Vagina (tissue), 2 donors: ENCODE results near the gene CLEC16A. TPM values are rescaled to one million over a fixed set of nuclear protein-coding genes. Genes with fewer than 3 reads are reported as not detected.

ENCODE experiments used
- DNase-seq, 2 donors: peaks; one replicate each; pipeline ENCODE4 v3.0.0-alpha.2; 2017; ENCODE audit errors: extremely low spot score in 2 of 2
- H3K27ac ChIP-seq: fragments of 200-600 bp; sonication (generic); one replicate; pipeline ENCODE4 v1.5.1; 2019
- H3K27me3 ChIP-seq: fragments of 200-600 bp; sonication (generic); one replicate; pipeline ENCODE4 v1.5.1; 2019
- H3K36me3 ChIP-seq, 2 donors: fragments of 200-600 bp; sonication (generic); one replicate each; pipeline ENCODE4 v1.5.1; 2017 to 2019
- H3K4me1 ChIP-seq: fragments of 200-600 bp; sonication (generic); one replicate; pipeline ENCODE4 v1.5.1; 2019
- H3K4me3 ChIP-seq, 2 donors: fragments of 200-600 bp; sonication (generic); 1 replicate in 1 of 2; 2 replicates in 1 of 2; pipeline ENCODE4 v1.5.1; 2016 to 2019
- H3K9me3 ChIP-seq: fragments of 200-600 bp; sonication (generic); one replicate; pipeline ENCODE4 v1.5.1; 2019
- POLR2A ChIP-seq, 2 donors: fragments of 450-650 bp; IDR thresholded peaks; one replicate each; pipeline ENCODE4 v1.6.1; 2017; ENCODE audit warnings: antibody characterized with exemption in 2 of 2, mild to moderate bottlenecking in 2 of 2, moderate library complexity in 2 of 2
- POLR2AphosphoS5 ChIP-seq, 2 donors: sonication (generic); formaldehyde crosslinking; IDR thresholded peaks; one replicate each; pipeline ENCODE4 v1.9.0; 2017; ENCODE audit warnings: antibody characterized with exemption in 2 of 2, mild to moderate bottlenecking in 2 of 2, low read depth in 1 of 2; ENCODE audit not compliant: insufficient read depth in 1 of 2
- intact Hi-C: fragments of 100-400 bp; cut with DNase I; formaldehyde crosslinking; loops from one replicate; pipeline ENCODE4 v1.15.1; 2023
- total RNA-seq: library from RNA; depleted of rRNA; stranded (reverse); fragments of >200 nt; gene quantifications from one replicate; pipeline ENCODE4 v1.2.3, GENCODE V29; 2016
- TF ChIP-seq, protein P1 (sequence below), 3 experiments: fragments of 450-650 bp in 2 of 3; fragments of 200-600 bp in 1 of 3; sonication (generic) in 1 of 3; IDR thresholded peaks; one replicate each; pipeline ENCODE4 v1.5.1; 2017 to 2019; ENCODE audit warnings: antibody characterized with exemption in 3 of 3, mild to moderate bottlenecking in 2 of 3, moderate library complexity in 2 of 3

Gene CLEC16A
- total RNA-seq, 1 donor from 2014 or later: 21.6 TPM

DNA sequence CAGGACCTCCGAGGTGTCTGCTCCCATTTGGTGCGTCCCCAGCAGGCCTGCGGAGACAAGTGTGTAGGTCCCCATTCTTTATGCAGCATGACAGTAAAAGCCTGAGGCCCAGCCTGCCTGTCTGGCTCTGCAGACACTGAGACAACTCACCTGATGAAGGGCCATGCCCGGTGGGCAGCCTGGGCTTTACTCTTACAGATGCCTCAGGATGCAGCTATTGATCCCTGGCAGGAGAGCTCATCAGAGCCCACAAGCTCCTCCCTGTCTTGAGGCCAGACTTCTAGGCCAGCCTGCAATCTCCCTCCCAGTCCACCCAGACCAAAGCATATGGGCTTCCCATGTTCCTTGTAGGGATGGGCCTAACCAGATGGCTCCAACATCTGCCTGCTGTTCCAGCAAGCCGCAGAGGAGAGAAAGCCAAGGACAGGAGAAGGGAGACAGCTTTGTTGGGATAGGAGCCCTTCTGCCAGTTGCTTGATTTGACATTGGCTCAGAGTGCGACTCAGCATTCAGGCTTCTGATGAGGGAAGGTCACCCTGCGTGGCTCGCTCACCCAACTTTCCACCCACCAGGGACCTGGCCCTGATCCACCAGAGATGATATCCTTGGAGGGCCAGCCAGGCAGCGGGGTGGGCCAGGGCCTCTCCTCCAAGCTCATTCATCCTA, 224.2 kb downstream of the CLEC16A start:
- no peak overlapping the region for H3K27ac ChIP-seq
- TF ChIP-seq POLR2AphosphoS5 (IDR thresholded peaks at IDR 0.05; ENCODE audit: insufficient read depth in 1 of 2, low read depth in 1 of 2): no peak
- TF ChIP-seq POLR2A (IDR thresholded peaks at IDR 0.05): no peak
- TF ChIP-seq, protein P1, sequence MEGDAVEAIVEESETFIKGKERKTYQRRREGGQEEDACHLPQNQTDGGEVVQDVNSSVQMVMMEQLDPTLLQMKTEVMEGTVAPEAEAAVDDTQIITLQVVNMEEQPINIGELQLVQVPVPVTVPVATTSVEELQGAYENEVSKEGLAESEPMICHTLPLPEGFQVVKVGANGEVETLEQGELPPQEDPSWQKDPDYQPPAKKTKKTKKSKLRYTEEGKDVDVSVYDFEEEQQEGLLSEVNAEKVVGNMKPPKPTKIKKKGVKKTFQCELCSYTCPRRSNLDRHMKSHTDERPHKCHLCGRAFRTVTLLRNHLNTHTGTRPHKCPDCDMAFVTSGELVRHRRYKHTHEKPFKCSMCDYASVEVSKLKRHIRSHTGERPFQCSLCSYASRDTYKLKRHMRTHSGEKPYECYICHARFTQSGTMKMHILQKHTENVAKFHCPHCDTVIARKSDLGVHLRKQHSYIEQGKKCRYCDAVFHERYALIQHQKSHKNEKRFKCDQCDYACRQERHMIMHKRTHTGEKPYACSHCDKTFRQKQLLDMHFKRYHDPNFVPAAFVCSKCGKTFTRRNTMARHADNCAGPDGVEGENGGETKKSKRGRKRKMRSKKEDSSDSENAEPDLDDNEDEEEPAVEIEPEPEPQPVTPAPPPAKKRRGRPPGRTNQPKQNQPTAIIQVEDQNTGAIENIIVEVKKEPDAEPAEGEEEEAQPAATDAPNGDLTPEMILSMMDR (IDR thresholded peaks at IDR 0.05): no peak
- no peaks in the 10 kb centered on the region for H3K4me1 ChIP-seq
- no peaks in the 10 kb centered on the region for H3K27me3 ChIP-seq
- no peaks in the 10 kb centered on the region for H3K9me3 ChIP-seq
- intact Hi-C loops: no loop called here
- no peak overlapping the region for H3K4me3 ChIP-seq
- H3K36me3 ChIP-seq: peaks cover 0 to 6% of the 10 kb centered on the region in 2 donors
- no peak for DNase-seq

DNA sequence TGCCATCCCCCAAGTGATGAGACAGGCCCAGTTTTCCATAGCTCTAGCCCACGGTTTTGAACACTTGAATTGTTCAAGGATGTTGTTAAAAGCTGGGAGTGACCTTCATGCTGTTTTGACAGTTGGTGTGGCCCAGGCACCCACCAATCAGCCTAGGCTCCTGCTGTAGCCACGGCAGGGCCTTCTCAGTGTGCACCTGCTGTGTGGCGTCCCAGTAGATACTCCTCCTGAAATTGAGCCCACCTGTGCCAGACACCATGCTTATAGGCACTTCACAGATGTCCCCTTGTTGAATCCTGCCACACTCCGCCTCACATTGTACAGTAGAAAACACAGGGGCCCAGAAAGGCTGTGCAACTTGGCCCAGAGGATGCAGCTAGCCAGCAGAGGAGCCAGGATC, 225.3 kb downstream of the CLEC16A start:
- no peaks in the 10 kb centered on the region for H3K27me3 ChIP-seq
- no peaks in the 10 kb centered on the region for H3K9me3 ChIP-seq
- DNase-seq: no peak
- H3K4me3 ChIP-seq: no peak overlapping the region
- no peak overlapping the region for H3K27ac ChIP-seq
- no peaks in the 10 kb centered on the region for H3K4me1 ChIP-seq
- TF ChIP-seq, protein P1 (IDR thresholded peaks at IDR 0.05): no peak
- TF ChIP-seq POLR2A (IDR thresholded peaks at IDR 0.05) (no peak), POLR2AphosphoS5 (IDR thresholded peaks at IDR 0.05; ENCODE audit: insufficient read depth in 1 of 2, low read depth in 1 of 2) (no peak)
- peaks cover 0 to 10% of the 10 kb centered on the region in 2 donors for H3K36me3 ChIP-seq
- intact Hi-C loops: no loop called here

DNA sequence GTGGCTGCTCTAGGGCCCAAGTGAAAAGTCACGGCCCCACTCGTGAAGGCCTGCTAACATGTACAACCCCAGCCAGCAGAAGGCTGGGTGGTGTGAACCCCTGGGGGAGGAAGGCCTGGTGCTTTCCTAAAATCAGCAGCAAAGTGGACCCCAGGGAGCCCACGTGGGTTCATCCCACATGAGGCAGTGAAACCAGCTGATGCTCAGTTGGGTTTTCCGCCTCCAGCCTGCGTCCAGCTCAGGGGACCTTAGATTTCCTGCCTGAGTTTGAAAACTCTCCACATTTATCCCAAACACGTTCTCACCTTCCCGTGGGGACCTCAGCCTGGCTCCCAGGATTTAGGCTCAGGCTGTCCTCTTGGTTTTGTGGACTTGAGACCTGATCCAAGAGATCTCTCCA, 225.8 kb downstream of the CLEC16A start:
- no peak for DNase-seq

DNA sequence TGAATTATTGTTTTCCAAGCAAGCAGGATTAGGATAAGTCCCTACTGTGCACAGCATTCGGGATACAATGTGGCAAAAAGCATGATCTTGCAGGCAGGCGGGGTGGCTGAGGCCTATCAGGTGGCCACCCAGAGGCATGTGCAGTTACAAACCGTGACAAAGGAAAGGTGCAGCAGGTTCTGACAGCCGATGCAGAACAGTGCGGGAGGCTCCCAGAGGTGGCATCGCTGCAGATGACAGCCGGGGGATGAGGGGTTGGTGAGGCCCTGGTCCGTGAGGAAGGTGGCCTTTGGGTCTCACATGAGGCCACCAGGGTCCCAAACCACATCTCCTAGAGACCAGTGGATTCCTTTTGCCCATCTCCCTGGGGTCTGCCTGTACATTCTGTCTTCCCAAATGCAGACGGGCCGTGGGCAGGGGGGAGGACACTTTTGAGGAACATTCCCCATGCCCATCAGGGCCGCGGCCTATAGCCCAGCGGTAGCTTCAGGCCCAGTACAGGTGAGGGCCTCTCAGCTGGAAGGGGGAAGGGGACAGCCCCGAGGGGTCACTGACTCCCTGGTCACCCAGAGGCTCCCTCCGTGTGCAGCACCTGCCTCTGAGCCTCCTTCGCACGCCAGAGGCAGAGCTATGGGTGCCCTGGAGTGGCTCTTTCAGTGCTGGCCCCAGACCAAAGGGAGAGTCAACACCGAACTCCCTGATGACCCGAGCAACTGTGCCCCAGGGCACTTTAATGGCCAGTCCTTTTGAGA, 226.5 kb downstream of the CLEC16A start:
- Histone ChIP-seq H3K4me1 (no peaks in the 10 kb centered on the region), H3K9me3 (no peaks in the 10 kb centered on the region), H3K27me3 (no peaks in the 10 kb centered on the region), H3K4me3 (no peak overlapping the region), H3K27ac (no peak overlapping the region), H3K36me3 (peaks cover 0 to 10% of the 10 kb centered on the region in 2 donors)
- DNase-seq: no peak
- intact Hi-C loops: no loop called here
- TF ChIP-seq POLR2A (IDR thresholded peaks at IDR 0.05): no peak
- TF ChIP-seq POLR2AphosphoS5 (IDR thresholded peaks at IDR 0.05; ENCODE audit: insufficient read depth in 1 of 2, low read depth in 1 of 2): no peak
- TF ChIP-seq, protein P1 (IDR thresholded peaks at IDR 0.05): no peak

More for the DNA sequence above, 225.8 kb downstream of the CLEC16A start:
- no peaks in the 10 kb centered on the region for H3K9me3 ChIP-seq
- H3K27me3 ChIP-seq: no peaks in the 10 kb centered on the region
- H3K4me3 ChIP-seq: no peak overlapping the region
- TF ChIP-seq POLR2AphosphoS5 (IDR thresholded peaks at IDR 0.05; ENCODE audit: insufficient read depth in 1 of 2, low read depth in 1 of 2): no peak
- TF ChIP-seq, protein P1 (IDR thresholded peaks at IDR 0.05): no peak
- TF ChIP-seq POLR2A (IDR thresholded peaks at IDR 0.05): no peak
- H3K4me1 ChIP-seq: no peaks in the 10 kb centered on the region
- H3K27ac ChIP-seq: no peak overlapping the region
- intact Hi-C loops: no loop called here
- peaks cover 0 to 10% of the 10 kb centered on the region in 2 donors for H3K36me3 ChIP-seq

DNA sequence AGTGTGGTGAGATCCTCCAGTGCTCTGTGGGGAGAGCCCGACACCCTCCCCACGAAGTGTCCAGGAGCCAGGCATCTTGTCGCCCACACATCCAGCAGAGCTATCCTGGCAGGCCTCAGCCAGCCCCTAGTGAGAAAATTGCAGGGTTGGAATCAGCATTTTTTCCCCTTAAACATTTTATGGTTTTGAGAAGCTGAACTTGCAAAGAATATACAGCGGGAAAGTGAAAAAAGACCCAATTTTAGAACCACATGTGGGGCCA, 227.0 kb downstream of the CLEC16A start:
- intact Hi-C loops: no loop called here
- H3K27me3 ChIP-seq: no peaks in the 10 kb centered on the region
- no peak overlapping the region for H3K4me3 ChIP-seq
- no peaks in the 10 kb centered on the region for H3K4me1 ChIP-seq
- DNase-seq: no peak
- H3K27ac ChIP-seq: no peak overlapping the region
- H3K36me3 ChIP-seq: peaks cover 0 to 10% of the 10 kb centered on the region in 2 donors
- H3K9me3 ChIP-seq: no peaks in the 10 kb centered on the region
- TF ChIP-seq POLR2A (IDR thresholded peaks at IDR 0.05) (no peak), POLR2AphosphoS5 (IDR thresholded peaks at IDR 0.05; ENCODE audit: insufficient read depth in 1 of 2, low read depth in 1 of 2) (no peak)
- TF ChIP-seq, protein P1 (IDR thresholded peaks at IDR 0.05): no peak
